Urinary bladder (tissue), 4 donors: ENCODE data around the gene WNT11. TPM values are rescaled to one million over a fixed set of nuclear protein-coding genes. Genes with fewer than 3 reads are reported as not detected.
A peak's percentile ranks its signal among the peaks of the same experiment; 100 is the strongest.
"Not testable (repeated sequence)": the region's sequence is repeated elsewhere in the genome, so short reads cannot be mapped to it uniquely, and the experiment has no call there.

Experiments used
- DNase-seq: peaks from one replicate; pipeline ENCODE4 v3.0.0-alpha.2; 2015; ENCODE audit errors: extremely low spot score
- H3K27ac ChIP-seq: one replicate; pipeline ENCODE4 v1.5.1; 2013; ENCODE audit warnings: low read depth, mild to moderate bottlenecking, moderate library complexity
- H3K36me3 ChIP-seq: one replicate; pipeline ENCODE4 v1.6.1; 2013; ENCODE audit warnings: mild to moderate bottlenecking, moderate library complexity; ENCODE audit not compliant: insufficient read depth
- H3K4me1 ChIP-seq: one replicate; pipeline ENCODE4 v1.6.1; 2013; ENCODE audit warnings: mild to moderate bottlenecking, moderate library complexity; ENCODE audit not compliant: insufficient read depth
- H3K4me3 ChIP-seq: one replicate; pipeline ENCODE4 v1.5.1; 2013; ENCODE audit warnings: low read depth, low read length
- WGBS: extraction: QIAGEN DNeasy Blood & Tissue Kit; methylation state at CpG from one replicate; pipeline ENCODE4 v1.1.7; 2013; 5-methylcytosine and 5-hydroxymethylcytosine counted together
- polyA plus RNA-seq: library from polyadenylated mRNA; stranded (reverse); fragments of 200-250 nt; gene quantifications from one replicate; pipeline ENCODE4 v1.2.3, GENCODE V29; 2013
- total RNA-seq: library from RNA; depleted of rRNA; stranded (reverse); fragments of >200 nt; gene quantifications from one replicate; pipeline ENCODE4 v1.2.3, GENCODE V29; 2014
- donor health status: healthy with polysubstance abuse.
- donor health status: healthy.

The WNT11 gene
- total and polyA plus RNA-seq, 2 donors: 6.3 to 18.9 TPM

GRCh38 chr11:76209375-76209972 lies 3.2 kb upstream of the WNT11 start:
- Histone ChIP-seq H3K4me3 (peak overlapping the region; percentile 58), H3K27ac (peak overlapping the region; percentile 32), H3K4me1 (no peaks in the 10 kb centered on the region), H3K36me3 (no peaks in the 10 kb centered on the region)
- no peak for DNase-seq
- under 1% methylated on average over 61 of the region's 61 CpGs for WGBS

DNA sequence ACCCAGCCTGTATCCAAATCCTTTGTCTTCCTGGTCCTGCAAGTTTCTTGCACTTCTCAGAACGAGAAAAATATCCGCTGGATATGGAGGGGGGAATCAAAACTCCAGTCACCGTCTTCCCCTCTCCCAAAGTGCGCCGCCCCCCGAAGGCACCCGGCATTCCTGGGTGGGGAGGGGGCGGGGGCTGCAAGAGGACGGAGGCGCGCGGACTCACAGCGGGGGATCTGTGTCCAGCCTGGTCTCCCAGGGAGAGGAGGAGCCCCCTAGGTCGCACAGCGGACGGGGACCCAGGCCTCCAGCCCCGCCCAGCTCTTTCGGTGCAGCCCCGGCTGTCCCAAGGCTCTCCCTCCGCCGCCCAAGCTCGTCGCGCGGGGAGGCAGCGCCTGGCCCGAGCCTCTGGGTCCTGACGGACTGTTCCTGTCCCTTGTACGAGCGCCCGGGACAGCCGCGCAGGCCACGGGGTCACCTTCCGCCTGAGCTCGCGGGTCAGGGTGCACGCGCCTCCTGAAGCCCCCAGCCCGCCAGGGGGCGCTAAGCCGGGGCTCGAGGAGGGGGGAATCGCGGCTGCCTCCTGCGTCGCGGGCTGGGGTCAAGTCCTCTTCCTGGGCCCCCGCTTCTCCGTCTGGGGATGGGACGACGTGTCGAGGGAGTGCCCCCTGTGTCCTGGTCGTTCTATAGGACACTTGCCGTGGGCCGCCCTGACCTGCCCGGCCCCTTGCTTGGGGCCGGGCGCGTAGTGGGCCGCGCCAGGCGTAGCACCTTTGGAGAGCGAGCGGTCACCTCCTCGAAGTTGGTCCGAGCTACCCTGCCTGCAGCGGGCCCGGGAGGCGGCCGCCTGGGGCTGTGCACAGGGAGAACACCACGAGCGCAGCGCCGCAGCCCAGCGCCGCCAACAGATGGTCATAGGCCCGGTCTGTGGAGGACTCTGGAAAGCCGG lies 2.4 kb upstream of the WNT11 start:
- Histone ChIP-seq H3K4me1 (no peaks in the 10 kb centered on the region), H3K36me3 (no peaks in the 10 kb centered on the region), H3K27ac (peak overlapping the region; percentile 32), H3K4me3 (peak overlapping the region; percentile 58)
- no peak for DNase-seq
- under 1% methylated on average over 79 of the region's 79 CpGs for WGBS

DNA sequence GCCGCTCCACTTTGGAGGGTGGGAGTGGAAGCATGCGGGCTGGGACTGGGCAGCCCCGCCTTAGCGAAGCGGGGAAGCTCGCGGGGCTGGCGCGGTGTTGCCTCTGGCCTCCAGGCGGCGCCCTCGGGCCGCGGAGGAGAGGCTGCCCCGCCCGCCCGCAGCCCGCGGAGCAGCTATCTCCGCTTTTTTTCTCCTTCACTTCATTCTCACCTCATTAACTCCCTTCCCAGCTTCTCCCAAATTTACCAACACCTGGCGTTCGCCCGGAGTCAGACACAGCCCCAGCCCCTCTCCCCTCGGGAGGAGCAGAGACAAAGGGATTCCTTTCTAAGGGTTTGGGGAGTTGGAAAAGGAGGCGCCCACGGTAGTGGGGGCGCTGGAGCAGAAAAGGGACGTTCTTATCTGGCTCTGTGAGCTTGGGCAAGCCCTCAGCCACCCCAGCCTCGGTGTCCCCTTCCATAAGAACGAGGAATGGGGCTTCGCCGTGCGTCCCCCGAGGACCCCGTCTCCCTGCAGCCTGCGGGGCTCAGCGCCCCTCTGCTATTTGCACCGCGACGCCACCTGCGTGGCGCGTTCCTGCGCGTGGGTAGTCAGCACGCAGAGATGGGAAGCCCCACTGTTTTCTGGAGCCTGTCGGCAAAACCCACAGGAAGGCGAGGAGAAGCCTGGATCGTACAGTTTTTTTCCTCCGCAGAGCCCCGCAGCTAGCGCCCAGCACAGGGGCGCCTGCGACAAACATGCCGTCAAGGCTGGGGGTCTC lies 1.5 kb upstream of the WNT11 start:
- H3K36me3 ChIP-seq: no peaks in the 10 kb centered on the region
- H3K4me3 ChIP-seq: peak overlapping the region; percentile 58
- peak; percentile 49 for DNase-seq
- 1% methylated on average over 55 of the region's 55 CpGs for WGBS
- H3K27ac ChIP-seq: no peak overlapping the region
- H3K4me1 ChIP-seq: no peaks in the 10 kb centered on the region

- WGBS: 22% methylated on average over 18 of the region's 18 CpGs
- H3K36me3 ChIP-seq: no peaks in the 10 kb centered on the region
- DNase-seq: no peak
- no peak overlapping the region for H3K27ac ChIP-seq
- peak overlapping the region; percentile 41 for H3K4me3 ChIP-seq
- no peaks in the 10 kb centered on the region for H3K4me1 ChIP-seq
These were observed 300 bp downstream of the WNT11 start for GRCh38 chr11:76206077-76206326.

DNA sequence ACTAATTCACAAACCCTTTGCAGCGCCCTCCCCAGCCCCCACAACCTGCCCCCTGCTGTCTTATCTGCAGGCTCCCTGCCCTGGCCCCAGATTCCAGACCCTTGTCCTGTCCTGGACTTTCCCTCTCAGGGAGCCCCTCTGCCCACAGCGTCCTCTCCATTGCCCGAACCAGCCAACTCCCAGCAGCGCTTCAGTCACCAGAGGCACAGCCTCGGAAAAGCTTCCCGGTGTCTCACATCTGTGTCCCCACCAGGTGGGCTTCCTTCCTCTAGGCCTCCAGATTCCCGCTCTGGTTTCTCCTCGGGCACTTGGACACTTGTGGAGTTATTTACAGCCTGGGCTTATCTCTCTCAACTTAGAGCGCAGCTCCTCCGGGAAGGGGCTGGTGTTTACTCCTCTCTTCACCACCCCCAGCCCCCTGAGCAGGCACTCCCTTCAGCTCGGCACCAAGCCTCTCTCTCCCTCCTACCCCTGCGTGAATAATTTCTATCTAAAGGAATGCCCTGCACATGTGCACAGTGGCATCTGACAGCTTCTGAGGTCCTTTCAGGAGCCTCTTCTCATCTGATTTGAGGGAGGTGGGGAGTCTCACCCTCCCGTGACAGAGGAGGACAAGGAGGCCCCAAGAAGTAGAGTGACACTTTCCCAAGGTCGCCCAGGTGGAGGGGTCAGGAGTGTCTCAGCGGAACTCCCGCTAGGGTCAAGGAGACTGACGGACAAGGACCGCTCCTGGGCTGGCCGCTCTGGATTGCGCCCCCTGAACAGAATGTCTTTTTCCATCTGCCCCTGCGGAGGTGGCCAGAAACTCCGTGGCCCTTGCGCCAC lies 838 bp downstream of the WNT11 start:
- no peaks in the 10 kb centered on the region for H3K4me1 ChIP-seq
- no peaks in the 10 kb centered on the region for H3K36me3 ChIP-seq
- DNase-seq: no peak
- 65% methylated on average over 23 of the region's 23 CpGs for WGBS
- H3K4me3 ChIP-seq: no peak overlapping the region
- no peak overlapping the region for H3K27ac ChIP-seq

DNA sequence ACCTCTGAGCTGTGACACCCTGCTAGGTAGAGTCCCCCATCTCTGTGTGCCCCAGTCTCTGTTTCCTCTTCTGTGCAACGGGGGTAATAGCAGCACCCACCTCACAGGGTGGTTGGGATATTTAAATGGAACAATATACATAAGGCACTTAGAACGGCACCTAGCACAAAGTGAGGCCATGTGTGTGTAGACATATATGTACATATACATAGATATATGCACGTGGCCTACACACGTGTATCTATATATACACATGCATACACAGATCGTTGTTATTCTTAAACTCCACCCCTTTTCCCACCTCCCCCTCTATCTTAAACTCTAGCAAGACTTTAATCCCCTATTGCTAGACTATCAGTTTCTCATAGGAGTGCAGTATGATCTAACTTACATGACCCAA lies 2.4 kb downstream of the WNT11 start:
- H3K36me3 ChIP-seq: no peaks in the 10 kb centered on the region
- no peak overlapping the region for H3K4me3 ChIP-seq
- no peaks in the 10 kb centered on the region for H3K4me1 ChIP-seq
- no peak overlapping the region for H3K27ac ChIP-seq
- 80% methylated on average over 5 of the region's 5 CpGs for WGBS
- no peak for DNase-seq

- Histone ChIP-seq H3K4me3 (no peak overlapping the region), H3K27ac (no peak overlapping the region), H3K36me3 (no peaks in the 10 kb centered on the region), H3K4me1 (no peaks in the 10 kb centered on the region)
- DNase-seq: no peak
- 93% methylated on average over 13 of the region's 13 CpGs for WGBS
These were observed 3.0 kb downstream of the WNT11 start for GRCh38 chr11:76203131-76203925.

DNA sequence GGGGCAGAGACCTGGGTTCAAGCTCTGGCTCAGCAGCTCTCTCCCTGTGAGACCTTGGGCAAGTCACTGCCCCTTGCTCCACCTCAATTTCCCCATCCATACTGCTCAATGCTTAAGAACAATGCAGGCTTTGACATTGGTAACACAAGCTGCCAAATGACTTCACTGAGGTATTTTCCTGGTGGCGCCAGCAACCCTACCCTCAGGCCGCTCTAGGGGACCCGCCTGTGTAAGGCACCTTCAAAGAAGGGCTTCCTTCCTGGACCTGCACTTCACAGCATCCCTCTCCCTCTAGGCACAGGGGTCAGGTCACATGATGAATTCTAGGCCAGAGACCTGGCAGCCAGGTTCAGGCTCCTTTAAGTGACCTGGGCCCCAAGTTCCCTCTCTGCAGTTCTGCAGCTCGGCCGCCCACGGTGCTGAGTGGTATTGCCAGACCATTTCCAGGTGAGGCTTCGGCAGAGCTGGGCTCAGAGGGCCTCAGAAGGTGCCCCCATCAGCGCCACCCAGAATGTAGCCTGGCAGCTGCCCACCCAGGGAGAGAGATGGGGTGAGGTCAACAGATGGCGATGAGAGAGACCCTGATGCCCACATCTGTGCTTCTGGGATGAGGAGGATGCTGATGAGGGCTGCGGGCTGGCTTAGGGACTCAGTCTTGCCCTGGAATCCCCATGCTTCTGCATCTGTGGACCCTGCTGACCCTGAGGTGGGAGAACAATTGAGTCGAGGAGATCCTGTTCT lies 4.5 kb downstream of the WNT11 start:
- WGBS: 95% methylated on average over 11 of the region's 11 CpGs

DNA sequence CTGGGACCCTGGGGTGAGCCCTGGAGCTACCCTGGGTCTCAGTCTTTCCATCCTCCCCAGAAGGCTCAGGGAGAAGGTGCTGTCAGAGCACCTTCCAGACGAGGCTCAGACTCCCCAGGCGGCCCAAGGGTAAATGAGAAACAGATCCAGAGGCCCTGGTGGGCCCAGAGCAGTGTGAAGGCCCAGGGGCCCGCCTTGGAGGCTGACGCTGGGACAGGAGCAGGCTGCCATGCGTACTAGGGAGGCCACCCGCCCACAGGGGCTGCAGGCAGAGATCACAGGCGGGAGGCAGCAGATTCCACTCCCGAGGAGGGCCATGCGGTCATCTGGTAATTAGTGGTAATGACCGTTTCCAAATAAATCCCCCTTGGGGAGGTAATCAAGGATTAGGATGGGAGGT lies 5.2 kb downstream of the WNT11 start:
- Histone ChIP-seq H3K27ac (no peak overlapping the region), H3K4me1 (no peaks in the 10 kb centered on the region), H3K4me3 (no peak overlapping the region), H3K36me3 (no peaks in the 10 kb centered on the region)
- DNase-seq: no peak
- WGBS: 90% methylated on average over 10 of the region's 10 CpGs

More for the DNA sequence above, 4.5 kb downstream of the WNT11 start:
- Histone ChIP-seq H3K27ac (no peak overlapping the region), H3K4me3 (no peak overlapping the region), H3K36me3 (no peaks in the 10 kb centered on the region), H3K4me1 (no peaks in the 10 kb centered on the region)
- DNase-seq: no peak

DNA sequence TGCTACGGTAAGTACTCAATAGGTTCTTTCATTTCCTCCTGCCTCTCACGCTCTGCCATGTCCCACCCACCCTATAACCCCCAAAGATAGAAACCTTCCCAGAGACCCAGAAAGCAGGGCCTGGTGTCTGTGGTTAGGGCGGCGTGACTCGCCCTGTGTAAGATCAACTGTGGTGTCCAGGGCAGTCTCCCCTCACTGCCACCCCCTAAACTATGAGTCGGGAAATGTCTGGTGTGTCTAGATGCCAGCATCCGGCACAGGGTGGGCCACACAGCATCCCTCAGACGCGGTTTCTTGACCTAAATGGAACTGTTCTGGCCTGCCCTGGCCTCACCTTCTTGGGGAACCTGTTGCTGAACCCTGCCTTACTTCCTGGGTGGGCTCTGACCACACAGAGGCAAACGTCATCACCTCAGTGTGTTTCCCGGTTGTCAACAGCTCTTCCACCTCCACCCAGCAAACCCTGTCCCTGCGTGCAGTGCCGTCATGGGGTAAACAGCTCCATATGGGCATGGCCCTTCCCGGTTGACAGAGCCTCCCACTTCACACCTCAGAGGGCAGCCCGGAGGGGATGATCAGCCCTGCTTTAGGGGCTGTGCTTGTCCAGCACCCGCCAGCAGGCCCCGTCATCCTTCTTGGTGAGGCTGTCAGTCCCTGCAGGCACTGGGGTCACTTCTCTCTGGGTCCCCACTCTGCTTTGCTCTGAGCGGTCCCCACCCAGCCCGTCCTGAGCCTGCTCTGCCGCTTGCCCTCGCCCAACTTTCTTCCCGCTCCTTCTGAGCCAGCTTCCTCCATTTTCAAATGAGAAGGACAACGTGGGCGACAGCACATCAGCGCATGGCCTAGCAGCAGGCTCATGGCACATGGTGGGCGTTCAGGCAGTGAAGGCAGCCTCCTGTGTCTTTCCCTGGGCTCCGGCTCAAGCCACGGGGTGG lies 6.0 kb downstream of the WNT11 start:
- no peak overlapping the region for H3K27ac ChIP-seq
- no peak overlapping the region for H3K4me3 ChIP-seq
- no peak for DNase-seq
- H3K36me3 ChIP-seq: no peaks in the 10 kb centered on the region
- H3K4me1 ChIP-seq: no peaks in the 10 kb centered on the region
- 86% methylated on average over 28 of the region's 28 CpGs for WGBS

DNA sequence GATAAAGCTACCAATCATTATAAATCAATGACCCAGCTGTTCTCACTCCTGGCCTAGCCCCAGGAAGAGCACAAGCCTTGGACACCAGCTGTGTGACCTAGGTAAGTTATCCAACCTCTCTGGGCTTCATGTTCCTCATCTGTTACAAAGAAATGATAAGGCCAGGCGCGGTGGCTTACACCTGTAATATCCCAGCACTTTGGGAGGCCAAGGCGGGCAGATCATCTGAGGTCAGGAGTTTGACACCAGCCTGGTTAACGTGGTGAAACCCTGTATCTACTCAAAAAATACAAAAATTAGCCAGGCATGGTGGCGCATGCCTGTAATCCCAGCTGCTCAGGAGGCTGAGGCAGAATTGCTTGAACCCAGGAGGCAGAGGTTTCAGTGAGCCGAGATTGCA lies 7.6 kb downstream of the WNT11 start:
- WGBS: 97% methylated on average over 6 of the region's 6 CpGs
- H3K4me3 ChIP-seq, H3K4me1 ChIP-seq, DNase-seq, H3K36me3 ChIP-seq, H3K27ac ChIP-seq: not testable (repeated sequence)
